Measurements from ENCODE around the gene LARP1B.
"Not testable (repeated sequence)": the region's sequence is repeated elsewhere in the genome, so short reads cannot be mapped to it uniquely, and the experiment has no call there.

LARP1B gene

DNA sequence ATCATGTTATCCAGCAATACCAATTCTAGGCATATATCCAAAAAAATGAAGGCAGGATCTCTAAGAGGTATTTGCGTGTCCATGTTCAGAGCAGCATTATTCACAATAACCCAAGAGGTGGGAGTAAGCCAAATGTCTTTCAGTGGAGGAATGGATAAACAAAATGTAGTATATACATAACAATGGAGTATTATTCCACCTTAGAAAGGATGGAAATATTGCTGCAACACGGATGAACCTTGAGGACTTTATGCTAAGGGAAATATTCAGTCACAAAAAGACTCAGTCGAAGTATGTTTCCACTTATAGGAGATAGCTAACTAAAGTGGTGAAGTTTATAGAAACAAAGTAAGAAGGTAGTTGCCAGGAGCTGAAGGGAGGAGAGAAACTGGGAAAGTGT lies 74.3 kb downstream of the LARP1B start:
- no peak overlapping the region for H3K4me3 ChIP-seq (ENCODE audit: low read depth, low read length)
- no peak for DNase-seq (ENCODE audit: low read depth)
- TF ChIP-seq, protein P1, sequence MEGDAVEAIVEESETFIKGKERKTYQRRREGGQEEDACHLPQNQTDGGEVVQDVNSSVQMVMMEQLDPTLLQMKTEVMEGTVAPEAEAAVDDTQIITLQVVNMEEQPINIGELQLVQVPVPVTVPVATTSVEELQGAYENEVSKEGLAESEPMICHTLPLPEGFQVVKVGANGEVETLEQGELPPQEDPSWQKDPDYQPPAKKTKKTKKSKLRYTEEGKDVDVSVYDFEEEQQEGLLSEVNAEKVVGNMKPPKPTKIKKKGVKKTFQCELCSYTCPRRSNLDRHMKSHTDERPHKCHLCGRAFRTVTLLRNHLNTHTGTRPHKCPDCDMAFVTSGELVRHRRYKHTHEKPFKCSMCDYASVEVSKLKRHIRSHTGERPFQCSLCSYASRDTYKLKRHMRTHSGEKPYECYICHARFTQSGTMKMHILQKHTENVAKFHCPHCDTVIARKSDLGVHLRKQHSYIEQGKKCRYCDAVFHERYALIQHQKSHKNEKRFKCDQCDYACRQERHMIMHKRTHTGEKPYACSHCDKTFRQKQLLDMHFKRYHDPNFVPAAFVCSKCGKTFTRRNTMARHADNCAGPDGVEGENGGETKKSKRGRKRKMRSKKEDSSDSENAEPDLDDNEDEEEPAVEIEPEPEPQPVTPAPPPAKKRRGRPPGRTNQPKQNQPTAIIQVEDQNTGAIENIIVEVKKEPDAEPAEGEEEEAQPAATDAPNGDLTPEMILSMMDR (IDR thresholded peaks at IDR 0.05; ENCODE audit: low read depth, low read length, missing control alignments), result no peak
- in situ Hi-C loops (cut with HindIII; ENCODE audit: low sequenced_read_pairs), result no loop called here

DNA sequence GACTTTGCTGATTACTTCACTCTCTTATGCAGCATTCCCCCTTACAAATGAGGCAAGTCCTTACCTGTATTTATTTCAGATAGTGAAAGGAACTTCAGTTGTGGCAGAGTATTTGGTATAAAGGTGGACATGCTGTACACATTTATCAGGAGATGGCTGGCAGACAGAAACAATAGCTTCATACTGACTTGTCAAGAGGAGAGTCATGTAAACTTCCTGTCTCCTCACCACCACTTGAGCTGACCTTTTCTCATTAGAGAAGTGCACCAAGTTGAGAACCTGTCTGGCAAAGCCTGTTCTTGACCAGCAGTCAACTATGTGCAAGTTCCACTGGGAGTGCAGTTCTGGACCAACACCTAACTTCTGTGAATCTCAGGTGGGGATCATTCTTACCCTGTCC lies 80.8 kb downstream of the LARP1B start:
- no peak overlapping the region for H3K4me3 ChIP-seq (ENCODE audit: low read depth, low read length)
- TF ChIP-seq, protein P1 (IDR thresholded peaks at IDR 0.05; ENCODE audit: low read depth, low read length, missing control alignments), result no peak
- in situ Hi-C loops (cut with HindIII; ENCODE audit: low sequenced_read_pairs), result no loop called here
- no peak for DNase-seq (ENCODE audit: low read depth)

DNA sequence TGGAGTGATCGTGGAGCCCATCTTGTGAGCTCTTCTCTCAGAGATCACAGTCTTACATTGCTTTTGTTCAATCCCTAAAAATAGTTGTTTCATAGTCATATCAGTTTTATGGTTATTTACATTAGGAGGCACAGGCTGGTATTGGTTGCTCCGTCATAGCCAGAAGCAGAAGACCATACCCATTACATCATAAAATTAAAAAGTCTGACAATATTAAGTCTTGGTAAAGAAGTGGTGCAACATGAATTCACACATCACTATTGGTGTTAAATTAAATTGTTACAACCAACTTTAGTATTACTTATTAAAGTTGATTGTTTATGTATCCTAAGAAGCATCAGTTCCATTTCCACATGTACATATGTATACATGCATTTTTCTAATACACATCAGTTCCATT lies 84.6 kb downstream of the LARP1B start:
- no peak for DNase-seq (ENCODE audit: low read depth)
- TF ChIP-seq, protein P1 (IDR thresholded peaks at IDR 0.05; ENCODE audit: low read depth, low read length, missing control alignments), result no peak
- no peak overlapping the region for H3K4me3 ChIP-seq (ENCODE audit: low read depth, low read length)
- in situ Hi-C loops (cut with HindIII; ENCODE audit: low sequenced_read_pairs), result no loop called here

DNA sequence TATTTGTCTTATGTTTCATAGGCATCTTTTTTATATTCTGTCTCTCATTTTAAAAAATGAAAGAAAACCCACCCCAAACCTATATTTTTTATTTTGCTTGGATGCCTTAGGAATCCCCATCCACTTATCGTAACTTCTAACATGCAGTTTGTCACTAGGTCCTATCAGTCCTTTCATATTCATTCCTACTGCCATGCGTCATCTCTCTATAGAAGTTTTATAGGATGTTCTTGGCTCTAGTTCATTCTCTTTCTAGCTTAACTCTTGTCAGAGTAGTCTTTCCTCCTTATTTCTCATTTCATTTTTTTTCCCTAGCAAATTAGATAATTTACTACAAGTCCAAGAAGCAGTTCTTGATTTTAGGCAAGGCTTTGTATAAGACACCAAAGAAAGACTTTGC lies 92.7 kb downstream of the LARP1B start:
- in situ Hi-C loops (cut with HindIII; ENCODE audit: low sequenced_read_pairs), result no loop called here
- TF ChIP-seq, protein P1 (IDR thresholded peaks at IDR 0.05; ENCODE audit: low read depth, low read length, missing control alignments), result no peak
- no peak for DNase-seq (ENCODE audit: low read depth)

DNA sequence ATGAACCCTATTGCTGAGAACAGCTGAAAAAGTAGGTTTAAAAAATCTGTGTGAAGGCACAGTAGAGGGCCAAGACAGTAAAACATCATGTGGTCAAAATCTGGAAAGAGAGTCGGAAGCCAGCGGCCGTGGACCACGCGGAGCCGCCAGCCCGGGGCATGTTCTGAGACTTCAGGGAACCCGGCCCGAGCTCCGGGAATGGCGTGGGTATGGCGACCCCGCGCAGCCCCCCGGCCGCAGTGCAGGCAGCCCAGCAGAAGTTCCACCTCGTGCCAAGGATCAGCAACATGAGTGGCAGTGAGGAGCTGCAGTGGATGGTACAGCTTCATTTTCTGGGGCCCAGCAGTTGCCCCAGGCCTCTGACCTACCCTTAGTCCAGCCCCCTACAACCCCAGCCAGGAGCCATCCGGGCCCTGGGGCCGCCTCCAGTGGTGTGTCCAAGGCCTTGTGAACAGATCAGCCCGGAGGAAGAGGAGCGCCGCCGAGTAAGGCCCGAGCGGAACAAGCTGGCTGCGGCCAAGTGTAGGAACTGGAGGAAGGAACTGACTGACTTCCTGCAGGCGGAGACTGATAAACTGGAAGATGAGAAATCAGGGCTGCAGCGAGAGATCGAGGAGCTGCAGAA lies 94.2 kb downstream of the LARP1B start:
- H3K4me3 ChIP-seq (ENCODE audit: low read depth, low read length), result no peak overlapping the region
- TF ChIP-seq, protein P1 (IDR thresholded peaks at IDR 0.05; ENCODE audit: low read depth, low read length, missing control alignments), result no peak
- in situ Hi-C loops (cut with HindIII; ENCODE audit: low sequenced_read_pairs), result no loop called here
- DNase-seq (ENCODE audit: low read depth), result no peak

More for the DNA sequence above, 92.7 kb downstream of the LARP1B start:
- no peak overlapping the region for H3K4me3 ChIP-seq (ENCODE audit: low read depth, low read length)

DNA sequence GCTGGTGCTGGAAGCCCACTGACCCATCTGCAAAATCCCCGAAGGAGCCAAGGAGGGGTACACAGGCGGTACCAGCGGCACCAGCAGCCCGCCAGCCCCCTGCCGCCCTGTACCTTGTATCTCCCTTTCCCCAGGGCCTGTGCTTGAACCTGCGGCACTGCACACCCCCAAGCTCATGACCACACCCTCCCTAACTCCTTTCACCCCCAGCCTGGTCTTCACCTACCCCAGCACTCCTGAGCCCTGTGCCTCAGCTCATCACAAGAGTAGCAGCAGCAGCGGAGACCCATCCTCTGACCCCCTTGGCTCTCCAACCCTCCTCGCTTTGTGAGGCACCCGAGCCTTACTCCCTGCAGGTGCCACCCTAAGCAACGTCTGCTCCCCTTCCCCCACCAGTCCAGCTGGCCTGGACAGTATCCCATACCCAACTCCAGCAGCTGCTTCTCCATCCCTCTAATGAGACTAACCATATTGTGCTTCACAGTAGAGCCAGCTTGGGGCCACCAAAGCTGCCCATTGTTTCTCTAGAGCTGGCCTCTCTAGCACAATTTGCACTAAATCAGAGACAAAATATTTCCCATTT lies 94.9 kb downstream of the LARP1B start:
- in situ Hi-C loops (cut with HindIII; ENCODE audit: low sequenced_read_pairs), result no loop called here
- TF ChIP-seq, protein P1 (IDR thresholded peaks at IDR 0.05; ENCODE audit: low read depth, low read length, missing control alignments), result no peak

DNA sequence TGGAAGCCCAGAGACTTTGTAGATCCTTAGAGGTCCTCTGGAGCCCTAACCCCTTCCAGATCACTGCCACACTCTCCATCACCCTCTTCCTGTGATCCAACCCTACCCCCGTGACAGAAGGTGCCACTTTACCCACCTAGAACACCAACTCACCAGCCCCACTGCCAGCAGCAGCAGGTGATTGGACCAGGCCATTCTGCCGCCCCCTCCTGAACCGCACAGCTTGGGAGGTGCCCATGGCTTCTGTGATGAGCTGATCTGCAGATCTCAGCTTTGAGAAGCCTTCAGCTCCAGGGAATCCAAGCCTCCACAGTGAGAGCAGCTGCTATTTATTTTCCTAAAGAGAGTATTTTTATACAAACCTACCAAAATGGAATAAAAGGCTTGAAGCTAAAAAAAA lies 95.4 kb downstream of the LARP1B start:
- in situ Hi-C loops (cut with HindIII; ENCODE audit: low sequenced_read_pairs); DNase-seq (ENCODE audit: low read depth); H3K4me3 ChIP-seq (ENCODE audit: low read depth, low read length): not testable (repeated sequence)

More for the DNA sequence above, 94.9 kb downstream of the LARP1B start:
- DNase-seq (ENCODE audit: low read depth), result no peak
- H3K4me3 ChIP-seq (ENCODE audit: low read depth, low read length), result no peak overlapping the region
